GM23338 (cell line): ENCODE data around the gene PRKACA.

Experiments
- CREB1 ChIP-seq: fragments of 250-450 bp; sonication (Bioruptor Pico); IDR thresholded peaks from 2 replicates; pipeline ENCODE4 v1.5.0; 2020; ENCODE audit warnings: low read depth, mild to moderate bottlenecking, moderate library complexity
- CTCF ChIP-seq, 2 experiments: fragments of 200-600 bp in 1 of 2; sonication (generic) in 1 of 2; conservative IDR thresholded peaks; 2 replicates each; pipeline versions ENCODE4 v1.5.1 to v1.6.1; 2016 to 2017; ENCODE audit warnings: antibody characterized with exemption in 2 of 2, low read depth in 2 of 2, mild to moderate bottlenecking in 2 of 2, moderate library complexity in 1 of 2
- EZH2 ChIP-seq: fragments of 200-600 bp; sonication (generic); IDR thresholded peaks from one replicate; pipeline ENCODE4 v1.8.0; 2017; ENCODE audit warnings: antibody characterized with exemption, mild to moderate bottlenecking, low read depth; ENCODE audit not compliant: unreplicated experiment
- POLR2AphosphoS5 ChIP-seq: IDR thresholded peaks from 2 replicates; pipeline ENCODE4 v1.6.1; 2016; ENCODE audit warnings: antibody characterized with exemption, low read depth
- REST ChIP-seq: IDR thresholded peaks from one replicate; pipeline ENCODE4 v1.6.1; 2018; ENCODE audit warnings: antibody characterized with exemption; ENCODE audit not compliant: unreplicated experiment
- ZNF114 ChIP-seq: fragments of 250-450 bp; sonication (Bioruptor Pico); IDR thresholded peaks from 2 replicates; pipeline ENCODE4 v1.5.0; 2020; ENCODE audit warnings: mild to moderate bottlenecking, moderate library complexity

GRCh38 chr19:14052470-14052869 is 65.1 kb downstream of the PRKACA start:
- no peak for TF ChIP-seq CTCF (conservative IDR thresholded peaks at IDR 0.05; ENCODE audit: low read depth in 2 of 2)
- TF ChIP-seq POLR2AphosphoS5, result no peak
- TF ChIP-seq EZH2, result no peak
- no peak for TF ChIP-seq ZNF114 (CRISPR knock-in tag)
- TF ChIP-seq REST, result no peak
- no peak for TF ChIP-seq CREB1 (CRISPR knock-in tag)
